Left lung (tissue), 10 donors: ENCODE measurements around the gene DENND1A. TPM values are rescaled to one million over a fixed set of nuclear protein-coding genes. Genes with fewer than 3 reads are reported as not detected.
A peak's percentile ranks its signal among the peaks of the same experiment; 100 is the strongest.
"Not testable (repeated sequence)": the region's sequence is repeated elsewhere in the genome, so short reads cannot be mapped to it uniquely, and the experiment has no call there.

Experiments
- ATAC-seq: fragments of 200-7000 bp; cut with Tn5 transposase; one replicate; pipeline ENCODE4 v1.9.1; 2020; ENCODE audit warnings: moderate library complexity
- DNase-seq, 4 donors: peaks; one replicate each; pipeline ENCODE4 v3.0.0-alpha.2; 2013 to 2020
- H3K27ac ChIP-seq, 2 donors: fragments of 200-600 bp; sonication (generic) in 1 of 2; one replicate each; pipeline versions ENCODE4 v1.5.0 to v1.8.0; 2020 to 2021
- H3K27me3 ChIP-seq, 2 donors: fragments of 200-600 bp; sonication (generic) in 1 of 2; one replicate each; pipeline versions ENCODE4 v1.5.0 to v1.8.0; 2020 to 2021
- H3K36me3 ChIP-seq, 2 donors: fragments of 200-600 bp; sonication (generic) in 1 of 2; one replicate each; pipeline versions ENCODE4 v1.5.0 to v1.8.0; 2020 to 2021
- H3K4me1 ChIP-seq, 2 donors: fragments of 200-600 bp; one replicate each; pipeline ENCODE4 v1.8.0; 2021
- H3K4me3 ChIP-seq, 2 donors: fragments of 200-600 bp; sonication (generic) in 1 of 2; one replicate each; pipeline versions ENCODE4 v1.5.0 to v1.8.0; 2020 to 2021; ENCODE audit warnings: mild to moderate bottlenecking in 1 of 2
- H3K9me3 ChIP-seq, 2 donors: fragments of 200-600 bp; sonication (generic) in 1 of 2; one replicate each; pipeline versions ENCODE4 v1.5.0 to v1.8.0; 2020 to 2021
- CTCF ChIP-seq, 2 donors: fragments of 200-600 bp; sonication (generic) in 1 of 2; IDR thresholded peaks; one replicate each; pipeline versions ENCODE4 v1.5.0 to v1.8.0; 2021; ENCODE audit warnings: antibody characterized with exemption in 2 of 2
- intact Hi-C, 2 donors: fragments of 100-400 bp; cut with DNase I; formaldehyde crosslinking; loops; one replicate each; pipeline versions ENCODE4 v1.11.2 to v1.14.2; 2022
- polyA plus RNA-seq, 6 donors: library from polyadenylated mRNA; unstranded; fragments of 120-200 nt; gene quantifications; one replicate each; pipeline ENCODE4 v1.2.1, GENCODE V29; 2013; ENCODE audit not compliant: insufficient read length in 6 of 6
- total RNA-seq, 2 donors: library from RNA; stranded (reverse); fragmentation: NEBNext Ultra II Directional; extraction: Animal tissue kit (Norgen Biotek cat#: 25700); gene quantifications; one replicate each; pipeline ENCODE4 v1.2.1, GENCODE V29; 2021
- donor health status: DM: no; HTN: yes; CAD: no.
- donor health status: DM: no; HTN: no; CAD: no.

Gene DENND1A
- total and polyA plus RNA-seq, 8 donors, result 8.3 to 23.2 (median 9.7) TPM

DNA sequence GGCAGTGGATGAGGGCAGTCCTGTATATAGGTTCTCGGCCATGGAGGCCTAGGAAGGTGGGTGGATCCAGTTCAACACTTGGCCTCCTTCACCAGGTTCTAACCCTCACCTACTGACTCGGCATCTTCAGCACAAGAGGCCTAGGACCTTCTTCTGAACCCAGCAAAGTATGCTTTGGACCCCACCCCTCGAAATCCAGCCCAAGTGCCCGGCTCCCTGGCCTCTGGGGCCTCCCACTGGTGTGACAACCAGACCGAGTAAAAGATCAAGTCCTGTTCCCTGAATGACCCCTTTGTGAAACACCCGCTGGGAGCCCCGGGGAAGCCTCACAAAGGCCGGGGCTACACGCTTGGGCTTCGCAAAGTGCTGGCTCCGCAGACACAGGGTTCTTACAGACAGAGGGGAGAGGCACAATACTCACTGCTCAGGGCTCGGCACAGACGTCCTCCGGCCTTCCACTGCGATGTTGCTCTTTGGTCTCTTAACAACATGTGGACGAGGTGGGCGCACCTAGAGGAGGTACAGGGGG lies 526.9 kb downstream of the DENND1A start:
- no peak for ATAC-seq
- peak in 1 of 4 donors; percentile 75 for DNase-seq
- H3K36me3 ChIP-seq, result peaks cover 0 to 8% of the 10 kb centered on the region in 2 donors
- intact Hi-C loops, result no loop called here
- H3K4me1 ChIP-seq, result no peaks in the 10 kb centered on the region
- H3K4me3 ChIP-seq, result no peak overlapping the region
- H3K9me3 ChIP-seq, result no peaks in the 10 kb centered on the region
- H3K27me3 ChIP-seq, result no peaks in the 10 kb centered on the region
- no peak for TF ChIP-seq CTCF (IDR thresholded peaks at IDR 0.05)
- no peak overlapping the region for H3K27ac ChIP-seq

- Histone ChIP-seq H3K36me3 (peaks cover 0 to 8% of the 10 kb centered on the region in 2 donors), H3K9me3 (no peaks in the 10 kb centered on the region), H3K4me1 (no peaks in the 10 kb centered on the region), H3K4me3 (no peak overlapping the region), H3K27me3 (no peaks in the 10 kb centered on the region), H3K27ac (no peak overlapping the region)
- DNase-seq (peak in 3 of 4 donors; percentile 2 to 64 (median 53)), ATAC-seq (peak; percentile 91)
- intact Hi-C loops, result no loop called here
- TF ChIP-seq CTCF (IDR thresholded peaks at IDR 0.05), result peak; percentile 39 to 60
Measured at GRCh38 chr9:123401879-123402513, 527.9 kb downstream of the DENND1A start.

DNA sequence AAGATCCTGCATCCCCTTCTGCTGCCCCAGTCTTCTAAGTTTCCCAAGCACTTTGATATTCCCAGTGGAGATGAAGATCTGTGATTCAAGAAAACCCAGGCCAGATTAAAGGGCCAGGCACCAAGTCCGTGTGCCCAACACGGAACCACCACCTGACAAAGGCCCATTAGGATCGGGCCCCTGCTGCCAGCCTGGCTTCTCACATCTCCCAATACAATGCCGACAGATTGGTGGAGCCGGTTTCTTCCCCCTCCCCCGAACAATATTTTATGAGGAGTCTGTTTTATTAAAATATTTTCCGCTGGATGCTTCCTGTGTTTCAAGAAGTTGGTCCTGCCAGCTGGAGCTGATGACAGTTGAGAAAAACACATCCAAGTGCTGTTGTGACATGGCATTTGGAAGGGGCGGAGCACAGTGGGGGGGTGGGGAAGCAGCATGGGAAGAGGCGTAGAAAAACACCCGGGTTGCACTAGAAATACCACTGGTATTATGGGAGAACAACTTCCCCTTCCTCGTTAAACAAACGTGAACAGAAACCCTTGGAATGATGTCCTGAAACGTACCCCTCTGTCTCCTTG lies 528.9 kb downstream of the DENND1A start:
- no peak for TF ChIP-seq CTCF (IDR thresholded peaks at IDR 0.05)
- DNase-seq, result peak in 2 of 4 donors; percentile 12 to 63
- no peak overlapping the region for H3K27ac ChIP-seq
- H3K4me1 ChIP-seq, result no peaks in the 10 kb centered on the region
- intact Hi-C loops, result no loop called here
- H3K4me3 ChIP-seq, result no peak overlapping the region
- H3K9me3 ChIP-seq, result no peaks in the 10 kb centered on the region
- no peak for ATAC-seq
- H3K27me3 ChIP-seq, result no peaks in the 10 kb centered on the region
- H3K36me3 ChIP-seq, result peaks cover 0 to 8% of the 10 kb centered on the region in 2 donors

DNA sequence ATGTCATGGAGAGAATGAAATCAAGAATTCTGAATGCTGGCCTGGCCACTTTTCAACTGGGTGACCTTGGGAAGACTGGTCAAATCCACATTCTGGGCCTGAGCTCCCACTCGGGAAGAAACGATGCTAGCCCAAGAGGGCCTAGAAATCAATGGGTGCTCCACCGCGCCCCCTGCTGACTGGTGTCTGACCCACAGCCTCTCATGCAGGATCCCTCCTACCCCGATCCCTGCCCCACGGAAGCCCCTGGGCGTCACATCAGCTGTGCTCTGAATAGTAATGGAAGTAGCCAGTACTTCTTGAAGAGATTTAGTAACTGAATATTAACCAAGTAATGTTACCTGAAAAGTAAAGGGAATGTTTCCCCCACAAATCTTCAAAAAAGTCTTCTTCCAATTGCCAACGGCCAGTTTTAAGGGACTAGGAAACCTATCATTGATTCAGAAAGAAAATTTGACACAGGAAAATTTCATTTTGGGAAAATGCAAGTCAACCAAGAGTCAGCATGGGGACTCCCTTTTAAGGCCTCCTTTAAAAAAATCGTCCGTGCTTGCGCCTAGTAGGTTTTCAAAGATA lies 530.0 kb downstream of the DENND1A start:
- intact Hi-C loops, result no loop called here

DNA sequence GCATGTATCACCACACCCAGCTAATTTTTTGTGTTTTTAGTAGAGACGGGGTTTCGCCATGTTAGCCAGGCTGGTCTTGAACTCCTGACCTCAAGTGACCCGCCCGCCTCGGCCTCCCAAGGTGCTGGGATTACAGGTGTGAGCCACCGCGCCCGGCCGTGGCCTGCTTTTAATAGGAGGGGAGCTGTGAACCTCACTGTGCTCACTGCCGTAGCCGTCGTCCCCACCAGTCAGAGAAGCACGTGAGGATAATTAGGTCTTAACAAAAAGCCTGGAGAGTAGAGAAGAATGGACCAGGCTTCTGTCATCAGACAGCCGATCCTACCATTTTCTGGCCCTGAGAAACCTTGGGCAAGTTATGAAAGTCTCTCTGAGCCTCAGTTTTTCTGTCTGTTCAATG lies 531.0 kb downstream of the DENND1A start:
- H3K27ac ChIP-seq, H3K36me3 ChIP-seq, H3K27me3 ChIP-seq, ATAC-seq, H3K4me3 ChIP-seq, H3K4me1 ChIP-seq, H3K9me3 ChIP-seq, intact Hi-C loops: not testable (repeated sequence)
- peak in 1 of 4 donors; percentile 68 for DNase-seq

More for the DNA sequence above, 530.0 kb downstream of the DENND1A start:
- no peaks in the 10 kb centered on the region for H3K4me1 ChIP-seq
- DNase-seq (peak in 1 of 4 donors; percentile 72), ATAC-seq (peak; percentile 25)
- TF ChIP-seq CTCF (IDR thresholded peaks at IDR 0.05), result peak in 1 of 2 donors; percentile 14
- no peaks in the 10 kb centered on the region for H3K9me3 ChIP-seq
- H3K27ac ChIP-seq, result no peak overlapping the region
- H3K36me3 ChIP-seq, result peaks cover 0 to 8% of the 10 kb centered on the region in 2 donors
- no peaks in the 10 kb centered on the region for H3K27me3 ChIP-seq
- no peak overlapping the region for H3K4me3 ChIP-seq
